Progenitor cell of endocrine pancreas (in vitro differentiated cells): ENCODE data around the gene GSTM3. TPM values are rescaled to one million over a fixed set of nuclear protein-coding genes. Genes with fewer than 3 reads are reported as not detected.
"Not testable (repeated sequence)": the region's sequence is repeated elsewhere in the genome, so short reads cannot be mapped to it uniquely, and the experiment has no call there.

Experiments
- DNase-seq: peaks from one replicate; pipeline ENCODE4 v3.0.0; 2021; ENCODE audit warnings: low spot score; ENCODE audit not compliant: unreplicated experiment
- H3K27ac Mint-ChIP-seq: 2 replicates; pipeline ENCODE4 v1.8.0; 2021; ENCODE audit warnings: mild to moderate bottlenecking, moderate library complexity, mixed read lengths
- H3K27me3 Mint-ChIP-seq: 2 replicates; pipeline ENCODE4 v1.8.0; 2021; ENCODE audit warnings: mixed read lengths
- H3K36me3 Mint-ChIP-seq: 2 replicates; pipeline ENCODE4 v1.8.0; 2022; ENCODE audit warnings: mixed read lengths; ENCODE audit not compliant: insufficient read depth
- H3K4me1 Mint-ChIP-seq: 2 replicates; pipeline ENCODE4 v1.8.0; 2021; ENCODE audit warnings: low read depth, mixed read lengths
- H3K4me3 Mint-ChIP-seq: 2 replicates; pipeline ENCODE4 v1.8.0; 2021; ENCODE audit warnings: low read depth, mild to moderate bottlenecking, moderate library complexity, mixed read lengths
- H3K9me3 Mint-ChIP-seq: 2 replicates; pipeline ENCODE4 v1.8.0; 2021; ENCODE audit warnings: low read depth, mixed read lengths
- total RNA-seq: library from RNA; stranded (reverse); gene quantifications from 2 replicates; pipeline ENCODE4 v1.2.1, GENCODE V29; 2021
- TF ChIP-seq, protein P1 (sequence below): fragments of 200-600 bp; sonication (generic); IDR thresholded peaks from one replicate; pipeline ENCODE4 v1.5.0; 2021; ENCODE audit warnings: antibody characterized with exemption, mild to moderate bottlenecking; ENCODE audit not compliant: unreplicated experiment

The GSTM3 gene
- total RNA-seq, 1 donor from 2014 or later, result 83.1 TPM

DNA sequence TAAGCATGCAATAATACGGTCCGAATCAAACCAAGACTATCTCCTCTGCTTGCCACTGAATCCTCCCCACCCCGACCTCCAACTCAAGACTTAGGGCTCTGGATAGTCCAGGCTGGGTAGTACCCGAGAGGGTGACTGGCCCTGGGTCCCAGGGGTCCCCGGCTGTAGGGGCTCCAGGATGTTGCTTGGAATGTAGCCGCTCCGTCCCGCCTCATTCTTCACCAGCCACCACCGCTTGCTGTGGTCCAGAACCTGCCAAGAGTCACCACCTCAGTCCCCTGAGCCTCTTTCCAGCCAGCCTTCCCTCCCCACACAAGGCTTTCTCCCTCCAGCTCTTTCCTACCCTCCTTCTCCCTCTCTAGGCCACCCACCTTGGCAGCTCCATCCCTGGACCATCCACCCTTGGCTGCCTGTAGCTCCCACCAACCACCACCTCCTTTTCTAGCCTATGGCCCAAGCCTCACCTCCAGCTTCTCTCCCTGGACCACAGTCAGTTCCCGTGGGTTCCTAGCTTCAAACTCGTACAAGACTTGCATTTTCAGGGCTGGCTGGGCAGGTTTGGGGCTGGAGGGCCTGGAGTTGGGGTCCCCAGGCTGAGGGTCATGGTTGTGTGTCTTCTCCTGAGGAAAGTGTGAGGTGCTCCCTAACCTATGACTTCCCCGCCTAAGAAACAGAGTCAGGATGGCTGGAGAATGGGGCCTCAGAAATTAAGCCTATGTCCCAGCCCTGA is 10.9 kb upstream of the GSTM3 start:
- no peaks in the 10 kb centered on the region for H3K27me3 Mint-ChIP-seq
- peaks cover 8% of the 10 kb centered on the region for H3K36me3 Mint-ChIP-seq
- peaks cover 3% of the 10 kb centered on the region for H3K9me3 Mint-ChIP-seq
- TF ChIP-seq, protein P1, sequence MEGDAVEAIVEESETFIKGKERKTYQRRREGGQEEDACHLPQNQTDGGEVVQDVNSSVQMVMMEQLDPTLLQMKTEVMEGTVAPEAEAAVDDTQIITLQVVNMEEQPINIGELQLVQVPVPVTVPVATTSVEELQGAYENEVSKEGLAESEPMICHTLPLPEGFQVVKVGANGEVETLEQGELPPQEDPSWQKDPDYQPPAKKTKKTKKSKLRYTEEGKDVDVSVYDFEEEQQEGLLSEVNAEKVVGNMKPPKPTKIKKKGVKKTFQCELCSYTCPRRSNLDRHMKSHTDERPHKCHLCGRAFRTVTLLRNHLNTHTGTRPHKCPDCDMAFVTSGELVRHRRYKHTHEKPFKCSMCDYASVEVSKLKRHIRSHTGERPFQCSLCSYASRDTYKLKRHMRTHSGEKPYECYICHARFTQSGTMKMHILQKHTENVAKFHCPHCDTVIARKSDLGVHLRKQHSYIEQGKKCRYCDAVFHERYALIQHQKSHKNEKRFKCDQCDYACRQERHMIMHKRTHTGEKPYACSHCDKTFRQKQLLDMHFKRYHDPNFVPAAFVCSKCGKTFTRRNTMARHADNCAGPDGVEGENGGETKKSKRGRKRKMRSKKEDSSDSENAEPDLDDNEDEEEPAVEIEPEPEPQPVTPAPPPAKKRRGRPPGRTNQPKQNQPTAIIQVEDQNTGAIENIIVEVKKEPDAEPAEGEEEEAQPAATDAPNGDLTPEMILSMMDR, result no peak
- no peak overlapping the region for H3K4me3 Mint-ChIP-seq
- DNase-seq, result no peak
- H3K4me1 Mint-ChIP-seq, result no peaks in the 10 kb centered on the region
- H3K27ac Mint-ChIP-seq, result no peak overlapping the region

DNA sequence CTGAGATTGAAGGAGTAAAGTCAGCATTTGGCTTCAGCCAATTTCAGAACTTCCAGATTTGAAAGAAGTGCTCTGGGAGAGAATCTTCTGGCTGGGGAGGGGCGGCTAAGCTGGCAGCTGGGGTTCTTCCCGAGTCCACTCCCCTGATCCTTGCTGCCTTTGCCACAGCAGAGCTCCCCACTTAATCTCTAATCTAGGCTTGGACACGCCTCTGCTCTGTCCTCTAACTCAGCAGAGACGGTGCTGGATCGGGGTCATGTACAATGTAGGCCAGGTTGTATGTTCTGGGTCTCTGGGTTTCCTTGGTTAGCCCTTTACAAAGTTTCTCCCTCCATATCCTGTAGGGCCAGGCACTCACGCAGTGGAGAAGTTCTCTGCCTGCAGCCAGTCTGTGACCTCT is 10.1 kb upstream of the GSTM3 start:
- Mint-ChIP-seq H3K4me1 (no peaks in the 10 kb centered on the region), H3K27me3 (no peaks in the 10 kb centered on the region)

DNA sequence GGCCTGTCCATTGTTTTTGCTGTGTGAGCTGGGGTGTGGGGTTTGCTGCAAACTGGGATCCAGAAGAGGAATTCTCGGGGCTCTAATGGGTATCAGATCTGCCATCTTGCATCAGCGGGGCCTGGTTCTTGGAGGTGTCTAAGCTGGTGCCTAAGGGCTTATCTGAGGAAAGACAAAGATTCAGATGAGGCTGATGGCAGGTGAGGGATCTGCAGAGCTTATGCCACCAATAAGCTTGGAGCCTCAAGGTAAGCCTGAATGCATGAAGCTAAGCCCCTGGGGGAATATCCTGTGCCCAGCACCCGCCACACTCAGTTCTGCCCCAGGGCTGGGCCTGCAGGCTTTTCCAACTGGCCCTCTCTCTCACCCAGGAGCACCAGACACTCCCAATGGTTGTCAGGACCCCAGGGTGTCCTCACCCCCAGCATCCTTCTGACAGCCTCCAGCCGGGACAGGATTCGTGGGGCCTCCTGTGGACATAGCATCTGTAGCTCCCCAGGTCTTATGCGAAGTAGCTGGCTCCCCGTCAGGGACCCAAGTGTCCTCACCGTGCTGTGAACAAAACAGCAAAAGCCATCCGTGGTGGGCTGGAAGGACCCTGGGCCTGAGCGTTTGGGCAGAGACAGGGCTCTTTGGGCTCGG is 9.5 kb upstream of the GSTM3 start:
- H3K27me3 Mint-ChIP-seq, result no peaks in the 10 kb centered on the region
- H3K27ac Mint-ChIP-seq, result no peak overlapping the region
- no peak for DNase-seq
- no peaks in the 10 kb centered on the region for H3K4me1 Mint-ChIP-seq
- TF ChIP-seq, protein P1, result no peak
- H3K9me3 Mint-ChIP-seq, result peaks cover 3% of the 10 kb centered on the region
- H3K4me3 Mint-ChIP-seq, result no peak overlapping the region
- H3K36me3 Mint-ChIP-seq, result peaks cover 8% of the 10 kb centered on the region

More for the DNA sequence above, 10.1 kb upstream of the GSTM3 start:
- Mint-ChIP-seq H3K27ac (no peak overlapping the region), H3K9me3 (peaks cover 3% of the 10 kb centered on the region), H3K4me3 (no peak overlapping the region), H3K36me3 (peaks cover 8% of the 10 kb centered on the region)
- TF ChIP-seq, protein P1, result no peak
- DNase-seq, result no peak

DNA sequence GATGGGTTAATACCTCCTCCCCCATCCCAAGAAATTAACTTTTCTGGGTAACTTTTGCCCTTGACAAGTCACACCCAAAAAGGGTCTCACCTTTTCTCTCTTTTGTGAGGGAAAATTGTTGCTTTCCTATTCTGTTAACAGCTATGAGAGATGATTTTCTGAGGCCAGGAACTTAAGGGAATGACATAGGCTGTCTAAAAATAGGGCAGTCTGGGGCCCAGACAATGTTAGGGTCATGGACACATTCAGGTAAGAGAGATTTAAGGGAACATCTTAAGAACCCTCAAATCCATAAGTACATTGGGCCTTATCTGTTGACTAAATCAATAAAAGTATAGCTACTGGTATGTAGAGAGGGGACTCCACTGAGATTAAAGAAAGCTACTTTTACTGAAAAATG is 8.4 kb upstream of the GSTM3 start:
- H3K4me1 Mint-ChIP-seq, result no peaks in the 10 kb centered on the region
- no peaks in the 10 kb centered on the region for H3K27me3 Mint-ChIP-seq
- H3K27ac Mint-ChIP-seq, result no peak overlapping the region
- no peak overlapping the region for H3K4me3 Mint-ChIP-seq
- H3K36me3 Mint-ChIP-seq, result peaks cover 8% of the 10 kb centered on the region
- peaks cover 3% of the 10 kb centered on the region for H3K9me3 Mint-ChIP-seq
- no peak for DNase-seq
- TF ChIP-seq, protein P1, result no peak

DNA sequence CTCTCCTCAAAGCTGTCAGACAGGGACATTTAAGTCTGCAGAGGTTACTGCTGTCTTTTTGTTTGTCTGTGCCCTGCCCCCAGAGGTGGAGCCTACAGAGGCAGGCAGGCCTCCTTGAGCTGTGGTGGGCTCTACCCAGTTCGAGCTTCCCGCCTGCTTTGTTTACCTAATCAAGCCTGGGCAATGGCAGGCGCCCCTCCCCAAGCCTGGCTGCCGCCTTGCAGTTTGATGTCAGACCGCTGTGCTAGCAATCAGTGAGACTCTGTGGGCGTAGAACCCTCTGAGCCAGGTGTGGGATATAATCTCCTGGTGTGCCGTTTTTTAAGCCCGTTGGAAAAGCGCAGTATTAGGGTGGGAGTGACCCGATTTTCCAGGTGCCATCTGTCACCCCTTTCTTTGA is 7.5 kb upstream of the GSTM3 start:
- H3K27ac Mint-ChIP-seq, H3K9me3 Mint-ChIP-seq, DNase-seq, H3K4me1 Mint-ChIP-seq, H3K27me3 Mint-ChIP-seq, H3K36me3 Mint-ChIP-seq, H3K4me3 Mint-ChIP-seq: not testable (repeated sequence)
